HepG2 (cell line): ENCODE measurements around the gene ZMYND10. TPM values are rescaled to one million over a fixed set of nuclear protein-coding genes. Genes with fewer than 3 reads are reported as not detected.

Experiments
- ARID3A ChIP-seq: IDR thresholded peaks from 2 replicates; pipeline ENCODE4 v1.6.1; 2012; ENCODE audit warnings: low read depth, low read length, improper control_type of control experiment
- ATAD3A ChIP-seq: sonication (generic); formaldehyde crosslinking; IDR thresholded peaks from 2 replicates; pipeline ENCODE4 v1.4.0; 2020; ENCODE audit warnings: missing genetic modification reagents
- HNF4A ChIP-seq: sonication (generic); formaldehyde crosslinking; IDR thresholded peaks from 2 replicates; pipeline ENCODE4 v1.4.0; 2020; ENCODE audit warnings: missing genetic modification reagents
- MED1 ChIP-seq: sonication (generic); formaldehyde crosslinking; IDR thresholded peaks from 2 replicates; pipeline ENCODE4 v1.4.0; 2020; ENCODE audit warnings: missing genetic modification reagents
- MED13 ChIP-seq: sonication (generic); formaldehyde crosslinking; IDR thresholded peaks from 2 replicates; pipeline ENCODE4 v1.5.0; 2020; ENCODE audit warnings: missing genetic modification reagents
- MTF2 ChIP-seq: sonication (generic); formaldehyde crosslinking; IDR thresholded peaks from 2 replicates; pipeline ENCODE4 v1.5.0; 2020; ENCODE audit warnings: missing genetic modification reagents, borderline replicate concordance
- RAD21 ChIP-seq: fragments of 450-650 bp; formaldehyde crosslinking; IDR thresholded peaks from 2 replicates; pipeline ENCODE4 v1.5.0; 2020; ENCODE audit warnings: mild to moderate bottlenecking
- REST ChIP-seq, 2 experiments: IDR thresholded peaks; 2 replicates each; pipeline ENCODE4 v1.6.1; 2011 to 2012; ENCODE audit warnings: low read length in 2 of 2, borderline replicate concordance in 1 of 2, low read depth in 1 of 2, mild to moderate bottlenecking in 1 of 2, moderate library complexity in 1 of 2
- RFXAP ChIP-seq: sonication (generic); formaldehyde crosslinking; IDR thresholded peaks from 2 replicates; pipeline ENCODE4 v1.4.0; 2020; ENCODE audit warnings: missing genetic modification reagents, borderline replicate concordance
- TBP ChIP-seq: sonication (generic); formaldehyde crosslinking; IDR thresholded peaks from 2 replicates; pipeline ENCODE4 v1.5.0; 2020; ENCODE audit warnings: missing genetic modification reagents
- UBTF ChIP-seq: sonication (generic); formaldehyde crosslinking; IDR thresholded peaks from 2 replicates; pipeline ENCODE4 v1.4.0; 2020; ENCODE audit warnings: mild to moderate bottlenecking, missing genetic modification reagents
- ZBTB14 ChIP-seq: sonication (generic); formaldehyde crosslinking; IDR thresholded peaks from 2 replicates; pipeline ENCODE4 v1.4.0; 2020; ENCODE audit warnings: missing genetic modification reagents
- ZEB1 ChIP-seq: IDR thresholded peaks from 2 replicates; pipeline ENCODE4 v1.6.1; 2012; ENCODE audit warnings: mild to moderate bottlenecking, low read depth, inconsistent platforms; ENCODE audit not compliant: insufficient replicate concordance
- ZNF101 ChIP-seq: sonication (generic); formaldehyde crosslinking; IDR thresholded peaks from 2 replicates; pipeline ENCODE4 v1.4.0; 2020; ENCODE audit warnings: mild to moderate bottlenecking, low read depth, missing genetic modification reagents, borderline replicate concordance
- ZNF205 ChIP-seq: IDR thresholded peaks from 2 replicates; pipeline ENCODE4 v1.6.1; 2018; ENCODE audit warnings: missing biosample characterization, missing genetic modification reagents
- ZNF24 ChIP-seq: fragments of 450-650 bp; IDR thresholded peaks from 2 replicates; pipeline ENCODE4 v1.6.1; 2017; ENCODE audit warnings: antibody characterized with exemption, mild to moderate bottlenecking
- ZNF350 ChIP-seq: sonication (generic); formaldehyde crosslinking; IDR thresholded peaks from 2 replicates; pipeline ENCODE4 v1.4.0; 2020; ENCODE audit warnings: mild to moderate bottlenecking, low read depth, missing genetic modification reagents, borderline replicate concordance
- ZNF496 ChIP-seq: sonication (generic); formaldehyde crosslinking; IDR thresholded peaks from 2 replicates; pipeline ENCODE4 v1.8.1; 2023; ENCODE audit warnings: mild to moderate bottlenecking, moderate library complexity, missing genetic modification reagents; ENCODE audit not compliant: insufficient replicate concordance
- polyA plus RNA-seq, 8 experiments: library from polyadenylated mRNA; depleted of rRNA in 3 of 8; stranded (reverse) in 7 of 8; unstranded in 1 of 8; fragments of >200 nt; fragmentation: Illumina TruSeq in 4 of 8; extraction: Trizol in 4 of 8; gene quantifications; 2 replicates each; pipeline versions ENCODE4 v1.2.1 to v1.2.3, GENCODE V29; 2011 to 2016; ENCODE audit warnings: low read depth in 4 of 8, missing spikeins in 1 of 8, mixed read lengths in 1 of 8; ENCODE audit not compliant: insufficient read depth in 1 of 8
- total RNA-seq, 5 experiments: library from RNA; depleted of rRNA; stranded (reverse); fragments of >200 nt; fragmentation: Illumina TruSeq; extraction: Trizol; gene quantifications; 2 replicates each; pipeline ENCODE4 v1.2.3, GENCODE V29; 2016; ENCODE audit warnings: low read depth in 1 of 5

ZMYND10 gene
- total and polyA plus RNA-seq, 2 of the 13 experiments (the other 11 are each of a cell fraction or from before 2014, with no cell fraction given): 0.60 to 0.74 TPM

- no peak for TF ChIP-seq REST (IDR thresholded peaks at IDR 0.05; ENCODE audit: borderline replicate concordance in 1 of 2, low read depth in 1 of 2, low read length in 2 of 2)
- peak; percentile 79; the same call in 1 of the 2 replicates for TF ChIP-seq RFXAP (CRISPR knock-in tag)
- TF ChIP-seq ZNF205: peak; percentile 55; the same call in 1 of the 2 replicates
- TF ChIP-seq ZNF350: peak; percentile 57
- TF ChIP-seq ARID3A: no peak
- no peak for TF ChIP-seq MTF2 (CRISPR knock-in tag)
- TF ChIP-seq MED13 (CRISPR knock-in tag): no peak
- TF ChIP-seq ZNF24: no peak
- TF ChIP-seq ZBTB14 (CRISPR knock-in tag): peak; percentile 41; the same call in 1 of the 2 replicates
- peak; percentile 90; the same call in 1 of the 2 replicates for TF ChIP-seq UBTF (CRISPR knock-in tag)
- TF ChIP-seq ZNF496: no peak
- no peak for TF ChIP-seq HNF4A (CRISPR knock-in tag)
- 0 out of 2 replicates have a peak, but pooled peaks have one; percentile 29 for TF ChIP-seq ZNF101
- 0 out of 2 replicates have a peak, but pooled peaks have one; percentile 26 for TF ChIP-seq RAD21 (CRISPR knock-in tag)
- TF ChIP-seq ATAD3A (CRISPR knock-in tag): no peak
- peak; percentile 59 for TF ChIP-seq MED1 (CRISPR knock-in tag)
- TF ChIP-seq TBP: peak; percentile 96; the same call in 1 of the 2 replicates
- TF ChIP-seq ZEB1: no peak
Measured at GRCh38 chr3:50358911-50359759, 13.6 kb upstream of the ZMYND10 start, which contains the start of gene TMEM115 (continued).
